ENCODE measurements around the gene IQCH.

The IQCH gene

DNA sequence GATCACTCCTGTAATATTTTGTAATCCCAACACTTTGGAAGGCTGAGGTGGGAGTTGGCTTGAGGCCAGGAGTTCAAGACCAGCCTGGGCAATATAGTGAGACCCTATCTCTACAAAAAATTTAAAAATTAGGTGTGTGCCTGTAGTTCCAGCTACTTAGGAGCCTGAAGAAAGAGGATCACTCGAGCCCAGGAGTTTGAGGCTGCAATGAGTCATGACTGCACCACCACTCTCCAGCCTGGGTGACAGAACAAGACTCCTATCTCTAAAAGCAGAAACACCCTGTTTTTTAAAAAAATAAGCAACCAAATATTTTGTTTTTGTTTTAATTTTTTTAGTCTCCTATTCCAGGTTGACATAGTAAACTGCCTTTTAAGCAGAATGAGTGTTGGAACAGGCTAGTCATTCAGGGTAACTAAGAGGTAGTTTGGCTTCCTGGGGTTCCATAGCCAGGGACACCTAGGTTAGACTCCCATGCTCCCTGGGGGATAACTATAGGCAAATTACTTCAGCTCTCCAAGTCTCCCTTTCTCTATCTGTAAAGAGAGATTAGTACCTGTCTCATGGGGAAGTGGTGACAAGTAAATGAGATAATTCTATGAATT is 151.8 kb downstream of the IQCH start:
- no peaks in the 10 kb centered on the region for H3K79me2 ChIP-seq (ENCODE audit: low read length)
- no peak for DNase-seq
- no peaks in the 10 kb centered on the region for H3K4me1 ChIP-seq (ENCODE audit: low read length)
- no peak overlapping the region for H3K4me2 ChIP-seq (ENCODE audit: low read depth, low read length)
- no peaks in the 10 kb centered on the region for H3K9me2 ChIP-seq (replicated peaks; ENCODE audit: insufficient read depth, low read length)
- no peak overlapping the region for H3K4me3 ChIP-seq (ENCODE audit: low read length)
- H4K20me1 ChIP-seq (ENCODE audit: insufficient read depth, low read length), result no peaks in the 10 kb centered on the region
- TF ChIP-seq EZH2 (optimal IDR thresholded peaks at IDR 0.05; ENCODE audit: low read depth, low read length) (no peak), EZH2phosphoT487 (IDR thresholded peaks at IDR 0.05; ENCODE audit: low read length) (no peak)
- TF ChIP-seq, protein P1, sequence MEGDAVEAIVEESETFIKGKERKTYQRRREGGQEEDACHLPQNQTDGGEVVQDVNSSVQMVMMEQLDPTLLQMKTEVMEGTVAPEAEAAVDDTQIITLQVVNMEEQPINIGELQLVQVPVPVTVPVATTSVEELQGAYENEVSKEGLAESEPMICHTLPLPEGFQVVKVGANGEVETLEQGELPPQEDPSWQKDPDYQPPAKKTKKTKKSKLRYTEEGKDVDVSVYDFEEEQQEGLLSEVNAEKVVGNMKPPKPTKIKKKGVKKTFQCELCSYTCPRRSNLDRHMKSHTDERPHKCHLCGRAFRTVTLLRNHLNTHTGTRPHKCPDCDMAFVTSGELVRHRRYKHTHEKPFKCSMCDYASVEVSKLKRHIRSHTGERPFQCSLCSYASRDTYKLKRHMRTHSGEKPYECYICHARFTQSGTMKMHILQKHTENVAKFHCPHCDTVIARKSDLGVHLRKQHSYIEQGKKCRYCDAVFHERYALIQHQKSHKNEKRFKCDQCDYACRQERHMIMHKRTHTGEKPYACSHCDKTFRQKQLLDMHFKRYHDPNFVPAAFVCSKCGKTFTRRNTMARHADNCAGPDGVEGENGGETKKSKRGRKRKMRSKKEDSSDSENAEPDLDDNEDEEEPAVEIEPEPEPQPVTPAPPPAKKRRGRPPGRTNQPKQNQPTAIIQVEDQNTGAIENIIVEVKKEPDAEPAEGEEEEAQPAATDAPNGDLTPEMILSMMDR (IDR thresholded peaks at IDR 0.05; ENCODE audit: low read length), result no peak
- H3K9ac ChIP-seq (ENCODE audit: low read length), result no peak overlapping the region
- H3F3A ChIP-seq (ENCODE audit: insufficient read depth, low read length), result no peaks in the 10 kb centered on the region
- H3K9me3 ChIP-seq (replicated peaks; ENCODE audit: insufficient read depth, low read length), result no peaks in the 10 kb centered on the region
- no peak overlapping the region for H3K27ac ChIP-seq (ENCODE audit: low read length)
- H3K36me3 ChIP-seq (replicated peaks; ENCODE audit: insufficient read depth, low read length), result no peaks in the 10 kb centered on the region
- H3K27me3 ChIP-seq (replicated peaks; ENCODE audit: insufficient read depth, low read length), result no peaks in the 10 kb centered on the region
- no peak overlapping the region for H2AFZ ChIP-seq (ENCODE audit: low read length)

DNA sequence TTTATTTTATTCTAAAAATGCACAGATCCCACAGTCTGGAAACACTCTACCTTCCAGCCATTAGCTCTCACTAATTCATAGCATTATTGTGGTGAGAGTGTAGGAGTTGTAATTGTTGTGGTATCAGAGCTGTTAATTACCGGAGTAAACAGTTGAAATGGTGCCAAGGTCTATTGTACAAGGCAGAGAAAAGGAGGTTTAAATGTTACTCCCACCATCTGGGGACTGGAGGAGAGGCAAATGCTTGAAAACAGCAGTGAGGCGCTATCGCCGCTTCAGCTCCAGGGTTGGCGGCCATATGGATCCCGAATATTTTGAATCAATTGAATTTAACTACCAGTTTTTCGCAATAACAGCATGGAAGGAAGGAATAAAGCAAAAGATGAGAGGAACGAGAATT is 153.2 kb downstream of the IQCH start:
- Histone ChIP-seq H3K4me2 (ENCODE audit: low read depth, low read length) (no peak overlapping the region), H3F3A (ENCODE audit: insufficient read depth, low read length) (no peaks in the 10 kb centered on the region), H3K4me1 (ENCODE audit: low read length) (no peaks in the 10 kb centered on the region), H3K27ac (ENCODE audit: low read length) (no peak overlapping the region), H3K36me3 (replicated peaks; ENCODE audit: insufficient read depth, low read length) (no peaks in the 10 kb centered on the region), H3K27me3 (replicated peaks; ENCODE audit: insufficient read depth, low read length) (no peaks in the 10 kb centered on the region), H3K9me2 (replicated peaks; ENCODE audit: insufficient read depth, low read length) (no peaks in the 10 kb centered on the region), H2AFZ (ENCODE audit: low read length) (no peak overlapping the region), H3K4me3 (ENCODE audit: low read length) (no peak overlapping the region), H4K20me1 (ENCODE audit: insufficient read depth, low read length) (no peaks in the 10 kb centered on the region), H3K79me2 (ENCODE audit: low read length) (no peaks in the 10 kb centered on the region), H3K9ac (ENCODE audit: low read length) (no peak overlapping the region), H3K9me3 (replicated peaks; ENCODE audit: insufficient read depth, low read length) (no peaks in the 10 kb centered on the region)
- TF ChIP-seq EZH2phosphoT487 (IDR thresholded peaks at IDR 0.05; ENCODE audit: low read length), result no peak
- TF ChIP-seq, protein P1 (IDR thresholded peaks at IDR 0.05; ENCODE audit: low read length), result no peak
- no peak for TF ChIP-seq EZH2 (optimal IDR thresholded peaks at IDR 0.05; ENCODE audit: low read depth, low read length)
- no peak for DNase-seq

DNA sequence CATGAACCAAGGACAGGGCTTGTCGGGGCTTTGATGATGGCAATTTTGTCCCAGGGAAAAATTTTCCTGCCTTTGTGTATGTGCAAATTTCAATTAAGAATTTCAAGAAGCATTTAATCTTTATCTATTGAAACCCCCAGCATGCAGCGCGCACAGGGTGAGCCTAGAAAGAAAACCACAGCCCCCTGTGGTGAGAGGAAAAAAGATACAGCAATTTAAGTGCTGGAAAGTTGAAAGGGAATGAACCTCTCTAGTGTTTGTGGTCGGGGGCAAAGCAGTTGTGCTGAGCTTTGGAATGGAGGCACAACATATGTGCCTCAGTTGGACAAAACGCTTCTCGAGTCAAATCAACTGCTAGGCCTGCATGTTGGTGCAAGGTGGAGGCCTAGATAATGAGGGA is 154.6 kb downstream of the IQCH start:
- H4K20me1 ChIP-seq (ENCODE audit: insufficient read depth, low read length), result no peaks in the 10 kb centered on the region
- H3K4me1 ChIP-seq (ENCODE audit: low read length), result no peaks in the 10 kb centered on the region
- no peaks in the 10 kb centered on the region for H3K9me2 ChIP-seq (replicated peaks; ENCODE audit: insufficient read depth, low read length)
- H3K4me2 ChIP-seq (ENCODE audit: low read depth, low read length), result no peak overlapping the region
- TF ChIP-seq, protein P1 (IDR thresholded peaks at IDR 0.05; ENCODE audit: low read length), result no peak
- no peak for TF ChIP-seq EZH2 (optimal IDR thresholded peaks at IDR 0.05; ENCODE audit: low read depth, low read length)
- no peak for TF ChIP-seq EZH2phosphoT487 (IDR thresholded peaks at IDR 0.05; ENCODE audit: low read length)
- no peak overlapping the region for H2AFZ ChIP-seq (ENCODE audit: low read length)
- H3K27ac ChIP-seq (ENCODE audit: low read length), result no peak overlapping the region
- H3K9ac ChIP-seq (ENCODE audit: low read length), result no peak overlapping the region
- no peak overlapping the region for H3K4me3 ChIP-seq (ENCODE audit: low read length)
- H3K27me3 ChIP-seq (replicated peaks; ENCODE audit: insufficient read depth, low read length), result no peaks in the 10 kb centered on the region
- H3K36me3 ChIP-seq (replicated peaks; ENCODE audit: insufficient read depth, low read length), result no peaks in the 10 kb centered on the region
- no peak for DNase-seq
- no peaks in the 10 kb centered on the region for H3K9me3 ChIP-seq (replicated peaks; ENCODE audit: insufficient read depth, low read length)
- no peaks in the 10 kb centered on the region for H3K79me2 ChIP-seq (ENCODE audit: low read length)
- no peaks in the 10 kb centered on the region for H3F3A ChIP-seq (ENCODE audit: insufficient read depth, low read length)
